Activated naive CD8-positive, alpha-beta T cell treated with anti-CD3 and anti-CD28 coated beads for 36 hours (primary cell): ENCODE data around the gene NIN. TPM values are rescaled to one million over a fixed set of nuclear protein-coding genes. Genes with fewer than 3 reads are reported as not detected.

Source experiments
- DNase-seq: peaks from one replicate; pipeline ENCODE4 v3.0.0; 2021
- H3K27ac Mint-ChIP-seq: one replicate; pipeline ENCODE4 v1.8.0; 2022; ENCODE audit warnings: mild to moderate bottlenecking, moderate library complexity, mixed read lengths
- H3K27me3 Mint-ChIP-seq: one replicate; pipeline ENCODE4 v1.8.0; 2022; ENCODE audit warnings: mild to moderate bottlenecking, mixed read lengths
- H3K36me3 Mint-ChIP-seq: one replicate; pipeline ENCODE4 v1.8.0; 2021; ENCODE audit warnings: mild to moderate bottlenecking, mixed read lengths
- H3K4me1 Mint-ChIP-seq: one replicate; pipeline ENCODE4 v1.8.0; 2021; ENCODE audit warnings: mixed read lengths
- H3K4me3 Mint-ChIP-seq: one replicate; pipeline ENCODE4 v1.8.0; 2022; ENCODE audit warnings: mild to moderate bottlenecking, moderate library complexity, mixed read lengths
- H3K9me3 Mint-ChIP-seq: one replicate; pipeline ENCODE4 v1.8.0; 2022; ENCODE audit warnings: mixed read lengths
- total RNA-seq, 2 experiments: library from RNA; stranded (reverse); gene quantifications; one replicate each; pipeline ENCODE4 v1.2.3, GENCODE V29; 2021

NIN gene, protein sequence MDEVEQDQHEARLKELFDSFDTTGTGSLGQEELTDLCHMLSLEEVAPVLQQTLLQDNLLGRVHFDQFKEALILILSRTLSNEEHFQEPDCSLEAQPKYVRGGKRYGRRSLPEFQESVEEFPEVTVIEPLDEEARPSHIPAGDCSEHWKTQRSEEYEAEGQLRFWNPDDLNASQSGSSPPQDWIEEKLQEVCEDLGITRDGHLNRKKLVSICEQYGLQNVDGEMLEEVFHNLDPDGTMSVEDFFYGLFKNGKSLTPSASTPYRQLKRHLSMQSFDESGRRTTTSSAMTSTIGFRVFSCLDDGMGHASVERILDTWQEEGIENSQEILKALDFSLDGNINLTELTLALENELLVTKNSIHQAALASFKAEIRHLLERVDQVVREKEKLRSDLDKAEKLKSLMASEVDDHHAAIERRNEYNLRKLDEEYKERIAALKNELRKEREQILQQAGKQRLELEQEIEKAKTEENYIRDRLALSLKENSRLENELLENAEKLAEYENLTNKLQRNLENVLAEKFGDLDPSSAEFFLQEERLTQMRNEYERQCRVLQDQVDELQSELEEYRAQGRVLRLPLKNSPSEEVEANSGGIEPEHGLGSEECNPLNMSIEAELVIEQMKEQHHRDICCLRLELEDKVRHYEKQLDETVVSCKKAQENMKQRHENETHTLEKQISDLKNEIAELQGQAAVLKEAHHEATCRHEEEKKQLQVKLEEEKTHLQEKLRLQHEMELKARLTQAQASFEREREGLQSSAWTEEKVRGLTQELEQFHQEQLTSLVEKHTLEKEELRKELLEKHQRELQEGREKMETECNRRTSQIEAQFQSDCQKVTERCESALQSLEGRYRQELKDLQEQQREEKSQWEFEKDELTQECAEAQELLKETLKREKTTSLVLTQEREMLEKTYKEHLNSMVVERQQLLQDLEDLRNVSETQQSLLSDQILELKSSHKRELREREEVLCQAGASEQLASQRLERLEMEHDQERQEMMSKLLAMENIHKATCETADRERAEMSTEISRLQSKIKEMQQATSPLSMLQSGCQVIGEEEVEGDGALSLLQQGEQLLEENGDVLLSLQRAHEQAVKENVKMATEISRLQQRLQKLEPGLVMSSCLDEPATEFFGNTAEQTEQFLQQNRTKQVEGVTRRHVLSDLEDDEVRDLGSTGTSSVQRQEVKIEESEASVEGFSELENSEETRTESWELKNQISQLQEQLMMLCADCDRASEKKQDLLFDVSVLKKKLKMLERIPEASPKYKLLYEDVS (N-terminal part only)
- total RNA-seq = 10 to 100 TPM; 66.6 to 67.9 TPM

DNA sequence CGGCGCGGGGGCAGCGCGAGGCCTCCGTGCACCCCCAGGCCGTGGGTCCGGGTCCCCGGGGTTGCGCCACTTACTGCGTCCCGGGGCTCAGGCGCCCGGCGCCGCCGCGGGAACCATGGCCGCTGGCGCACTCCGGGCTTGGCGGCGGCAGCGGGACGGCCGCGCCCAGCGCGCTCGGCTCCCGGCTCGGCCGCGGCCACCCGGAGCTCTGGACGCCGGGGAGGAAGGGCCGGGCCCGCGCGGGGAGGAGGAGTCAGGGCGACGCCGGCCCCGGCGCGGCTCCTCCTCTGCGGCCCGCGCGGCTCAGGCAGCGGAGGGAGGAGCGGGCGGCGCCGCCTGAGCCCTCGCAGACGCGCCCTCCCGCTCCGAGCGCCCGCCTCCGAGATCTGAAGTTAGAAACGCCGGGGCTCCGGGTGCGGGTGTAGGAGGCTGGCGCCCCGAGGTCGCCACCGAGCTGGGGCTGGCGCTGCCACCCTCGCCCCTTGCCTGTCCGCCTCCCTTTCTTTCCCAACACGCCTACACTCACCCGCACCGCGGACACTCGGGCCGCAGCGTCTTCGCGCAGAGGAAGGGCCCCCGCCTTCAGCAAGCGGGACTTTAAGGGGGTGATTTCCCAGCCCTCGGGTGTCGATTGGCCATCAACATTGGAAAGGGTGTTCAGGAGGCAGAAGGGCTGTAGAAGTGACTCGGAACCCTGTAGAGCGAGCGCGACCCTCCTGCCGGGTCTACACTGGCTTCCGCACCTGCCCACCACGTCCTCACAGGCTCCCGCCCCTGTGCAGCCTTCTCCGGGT lies at the start of gene NIN:
Gene NIN (minus strand): TSS at position 231 of the 794 bp plus-strand sequence. CDS start 9,106 bp downstream, outside the sequence.
- H3K4me3 Mint-ChIP-seq = peak within 1 kb of the TSS; percentile 96
- peaks cover 63% of the 10 kb centered on the region for H3K4me1 Mint-ChIP-seq
- no peaks in the 10 kb centered on the region for H3K9me3 Mint-ChIP-seq
- peaks cover 21% of the 10 kb centered on the region for H3K36me3 Mint-ChIP-seq
- DNase-seq = peak; percentile 83
- H3K27me3 Mint-ChIP-seq = no peaks in the 10 kb centered on the region
- H3K27ac Mint-ChIP-seq = peak within 1 kb of the TSS; percentile 93

DNA sequence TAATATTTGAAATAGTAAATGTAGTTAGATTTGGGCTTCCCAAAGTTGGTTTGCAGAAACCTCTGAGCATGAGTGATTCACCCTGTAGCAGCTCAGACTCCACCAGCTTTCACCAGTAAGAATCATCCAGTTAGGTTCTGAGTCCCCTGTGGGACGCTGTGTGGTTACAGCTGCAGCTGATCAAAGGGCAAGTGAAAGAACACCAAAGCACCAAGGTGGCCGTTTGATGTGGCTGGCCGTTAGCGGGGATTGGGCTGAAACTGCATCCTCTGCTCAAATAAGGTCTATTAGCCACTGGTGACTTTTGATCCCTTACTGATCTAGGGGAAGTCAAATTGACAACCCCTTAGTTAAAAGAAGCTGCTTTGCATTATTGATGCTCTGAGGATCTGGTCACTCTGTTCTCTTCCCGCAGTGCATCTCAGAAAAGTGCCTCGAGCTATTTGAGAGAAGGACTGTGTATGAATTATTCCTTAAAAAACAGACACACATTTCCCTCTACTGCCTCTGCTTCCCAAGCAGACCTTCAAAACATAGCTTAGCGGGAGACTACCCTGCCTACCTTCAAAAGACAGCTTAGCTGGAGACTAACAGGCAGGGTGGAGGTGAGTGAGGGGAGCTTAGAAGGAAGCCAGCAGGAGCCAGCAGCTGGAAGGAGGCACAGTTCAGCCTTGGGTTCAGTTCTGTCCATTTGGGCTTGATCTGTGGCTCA lies 44.6 kb upstream of the NIN start:
- peak; percentile 81 for DNase-seq
- Mint-ChIP-seq H3K27ac (no peak overlapping the region), H3K27me3 (peaks cover 83% of the 10 kb centered on the region), H3K36me3 (no peaks in the 10 kb centered on the region), H3K9me3 (no peaks in the 10 kb centered on the region), H3K4me3 (no peak overlapping the region), H3K4me1 (peaks cover 35% of the 10 kb centered on the region)

DNA sequence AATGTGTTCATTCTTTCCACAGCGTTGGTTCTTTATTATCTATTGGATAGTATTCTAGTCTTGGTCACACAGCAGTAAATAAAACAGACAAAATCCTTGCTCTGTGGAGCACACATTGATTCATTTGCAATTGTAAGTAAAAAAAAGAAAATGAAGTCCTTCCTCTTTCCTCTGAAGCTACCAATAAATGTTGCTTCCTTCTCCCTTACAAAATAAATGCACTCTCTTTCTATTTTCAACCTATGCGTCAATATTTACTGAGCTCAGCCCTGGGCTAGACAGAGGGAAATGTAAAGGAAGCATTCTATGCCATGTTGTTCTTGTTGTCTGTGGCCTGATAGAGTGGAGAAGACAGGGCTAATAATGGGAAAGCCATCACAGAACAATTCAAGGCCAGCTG lies 43.8 kb upstream of the NIN start:
- Mint-ChIP-seq H3K27me3 (peaks cover 83% of the 10 kb centered on the region), H3K4me1 (peaks cover 35% of the 10 kb centered on the region), H3K27ac (peak overlapping the region; percentile 36), H3K4me3 (peak overlapping the region; percentile 9), H3K36me3 (no peaks in the 10 kb centered on the region), H3K9me3 (no peaks in the 10 kb centered on the region)
- DNase-seq = no peak

- Mint-ChIP-seq H3K4me3 (no peak within 1 kb of the TSS), H3K4me1 (peaks cover 35% of the 10 kb centered on the region), H3K36me3 (no peaks in the 10 kb centered on the region), H3K9me3 (no peaks in the 10 kb centered on the region), H3K27me3 (peaks cover 89% of the 10 kb centered on the region), H3K27ac (no peak within 1 kb of the TSS)
- no peak for DNase-seq
These were observed 41.2 kb upstream of the NIN start, which contains the start of gene ABHD12B for GRCh38 chr14:50871914-50872732. TSS of gene ABHD12B (plus strand) at chr14:50872053. CDS start at chr14:50872175, 122 bp downstream.

DNA sequence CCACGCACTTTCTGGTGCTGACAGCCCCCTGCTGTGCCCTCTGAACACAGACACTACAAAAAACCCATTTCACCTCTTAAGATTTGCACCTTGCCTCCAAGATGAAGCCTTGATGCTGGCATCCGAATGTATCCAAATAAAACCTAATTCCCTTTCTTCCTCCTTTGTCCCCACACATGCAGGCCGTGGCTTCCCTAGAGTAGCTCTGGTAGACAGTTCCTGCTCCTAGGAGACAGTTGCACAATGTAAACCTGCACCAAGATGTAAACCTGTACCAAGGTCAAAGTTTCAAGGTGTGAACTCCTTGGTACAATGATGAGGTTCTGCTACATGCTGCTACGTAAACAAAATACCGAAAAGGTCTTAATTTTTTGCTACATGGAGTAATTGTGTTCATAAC lies 40.3 kb upstream of the NIN start:
- Mint-ChIP-seq H3K4me3 (no peak overlapping the region), H3K27ac (no peak overlapping the region), H3K36me3 (no peaks in the 10 kb centered on the region), H3K4me1 (peaks cover 34% of the 10 kb centered on the region), H3K9me3 (no peaks in the 10 kb centered on the region), H3K27me3 (peaks cover 88% of the 10 kb centered on the region)
- DNase-seq = no peak

DNA sequence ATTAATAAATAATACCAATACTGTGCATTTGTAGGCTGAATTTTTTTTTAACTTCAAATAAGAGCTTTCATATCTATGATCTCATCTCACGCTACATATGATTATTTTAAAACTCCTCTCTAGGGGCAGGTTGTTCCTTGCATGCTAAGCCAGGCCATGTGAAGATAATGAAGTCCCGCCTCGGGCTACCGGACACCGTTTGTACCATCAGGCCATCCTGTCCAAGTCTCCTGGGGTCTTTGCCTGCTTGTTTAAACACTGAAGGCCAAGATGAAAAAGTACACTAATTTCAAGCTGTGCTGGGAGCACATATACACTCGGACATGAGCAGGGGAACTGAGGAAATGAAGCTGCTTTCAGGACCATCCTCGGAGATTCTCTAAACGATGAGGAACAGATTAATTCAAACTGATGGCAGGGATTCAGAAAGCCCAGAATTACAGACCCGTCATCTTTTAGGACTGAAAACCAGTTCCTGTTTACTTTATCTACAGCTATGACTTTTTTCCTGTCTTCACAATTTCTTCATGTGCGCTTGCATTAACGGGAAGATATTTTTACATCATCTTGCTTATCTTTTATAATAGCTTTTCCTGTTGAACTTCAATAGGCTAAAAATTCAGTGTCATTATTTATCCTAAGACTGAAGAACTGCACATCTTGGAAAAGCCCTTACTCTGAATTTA lies 34.6 kb upstream of the NIN start:
- H3K27ac Mint-ChIP-seq = no peak overlapping the region
- no peaks in the 10 kb centered on the region for H3K36me3 Mint-ChIP-seq
- H3K4me1 Mint-ChIP-seq = no peaks in the 10 kb centered on the region
- no peak for DNase-seq
- H3K27me3 Mint-ChIP-seq = peaks cover 49% of the 10 kb centered on the region
- H3K9me3 Mint-ChIP-seq = no peaks in the 10 kb centered on the region
- no peak overlapping the region for H3K4me3 Mint-ChIP-seq

- Mint-ChIP-seq H3K27ac (no peak overlapping the region), H3K36me3 (no peaks in the 10 kb centered on the region), H3K27me3 (peaks cover 43% of the 10 kb centered on the region), H3K4me3 (no peak overlapping the region), H3K4me1 (peaks cover 6% of the 10 kb centered on the region), H3K9me3 (no peaks in the 10 kb centered on the region)
- no peak for DNase-seq
These were observed 34.0 kb upstream of the NIN start for GRCh38 chr14:50864946-50865345.

DNA sequence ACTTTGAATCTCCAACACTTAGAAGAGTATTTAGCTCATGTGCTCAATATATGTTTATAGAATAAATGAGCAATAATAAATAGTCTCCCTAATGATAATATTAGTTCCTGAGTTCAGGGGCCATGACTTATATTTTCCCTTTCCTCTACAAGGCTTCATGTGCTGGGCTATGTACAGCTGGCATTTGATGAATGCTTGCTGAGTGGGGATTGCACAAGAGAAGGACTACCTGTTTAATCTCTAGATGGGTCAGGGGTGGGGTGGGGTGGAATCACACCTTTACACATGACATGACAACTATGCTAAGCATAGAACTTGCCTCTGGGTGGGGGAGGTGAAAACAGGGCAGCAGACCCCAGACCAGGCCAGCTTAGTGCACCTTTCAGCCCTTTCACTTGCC lies 33.3 kb upstream of the NIN start:
- Mint-ChIP-seq H3K27ac (no peak overlapping the region), H3K4me3 (no peak overlapping the region), H3K4me1 (peaks cover 9% of the 10 kb centered on the region), H3K27me3 (peaks cover 36% of the 10 kb centered on the region), H3K36me3 (no peaks in the 10 kb centered on the region), H3K9me3 (no peaks in the 10 kb centered on the region)
- DNase-seq = no peak

DNA sequence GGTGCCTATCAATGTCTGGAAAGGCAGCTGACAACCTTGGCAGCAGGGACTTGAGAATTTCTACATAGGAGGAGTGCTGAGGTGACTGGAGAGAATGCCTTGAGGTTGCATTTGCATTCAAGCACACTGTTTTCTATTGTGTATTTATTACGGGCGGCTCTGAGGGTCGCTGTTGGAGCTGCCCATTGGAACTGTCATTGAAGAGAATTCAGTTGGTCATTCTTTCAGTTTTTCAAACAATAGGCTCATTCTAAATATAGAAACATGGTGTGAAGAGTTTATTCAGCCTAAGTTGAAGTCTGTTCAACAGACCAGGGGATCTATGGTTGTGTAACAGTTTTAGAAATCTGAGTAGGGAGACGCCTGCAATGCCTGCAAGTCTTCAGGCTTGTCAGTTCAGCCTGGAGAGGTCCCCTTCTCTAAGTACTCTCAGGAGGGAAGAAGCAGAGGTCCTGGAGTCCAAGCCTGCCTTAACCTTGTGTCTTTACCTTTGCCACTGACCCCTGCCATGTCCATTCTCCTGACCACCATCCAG lies 31.1 kb upstream of the NIN start:
- H3K4me3 Mint-ChIP-seq = no peak overlapping the region
- no peaks in the 10 kb centered on the region for H3K36me3 Mint-ChIP-seq
- peaks cover 17% of the 10 kb centered on the region for H3K27me3 Mint-ChIP-seq
- H3K27ac Mint-ChIP-seq = no peak overlapping the region
- DNase-seq = no peak
- H3K9me3 Mint-ChIP-seq = no peaks in the 10 kb centered on the region
- peaks cover 11% of the 10 kb centered on the region for H3K4me1 Mint-ChIP-seq

- H3K27ac Mint-ChIP-seq = peak overlapping the region; percentile 71
- H3K4me3 Mint-ChIP-seq = peak overlapping the region; percentile 82
- DNase-seq = peak; percentile 85
These were observed 29.6 kb upstream of the NIN start for GRCh38 chr14:50860478-50861086.

GRCh38 chr14:50859296-50859624 lies 28.3 kb upstream of the NIN start:
- no peak for DNase-seq
- Mint-ChIP-seq H3K4me3 (peak overlapping the region; percentile 82), H3K36me3 (no peaks in the 10 kb centered on the region), H3K27ac (no peak overlapping the region), H3K9me3 (no peaks in the 10 kb centered on the region), H3K27me3 (no peaks in the 10 kb centered on the region), H3K4me1 (peaks cover 11% of the 10 kb centered on the region)

More at GRCh38 chr14:50860478-50861086, 29.6 kb upstream of the NIN start:
- Mint-ChIP-seq H3K9me3 (no peaks in the 10 kb centered on the region), H3K4me1 (peaks cover 11% of the 10 kb centered on the region), H3K27me3 (peaks cover 3% of the 10 kb centered on the region), H3K36me3 (no peaks in the 10 kb centered on the region)

GRCh38 chr14:50856660-50857059 lies 25.7 kb upstream of the NIN start:
- no peaks in the 10 kb centered on the region for H3K36me3 Mint-ChIP-seq
- no peaks in the 10 kb centered on the region for H3K27me3 Mint-ChIP-seq

More at GRCh38 chr14:50856660-50857059, 25.7 kb upstream of the NIN start:
- DNase-seq = no peak
- Mint-ChIP-seq H3K4me3 (no peak overlapping the region), H3K9me3 (no peaks in the 10 kb centered on the region), H3K27ac (no peak overlapping the region), H3K4me1 (peaks cover 11% of the 10 kb centered on the region)
